ENCODE results near the gene PPP2R5C. TPM values are rescaled to one million over a fixed set of nuclear protein-coding genes. Genes with fewer than 3 reads are reported as not detected.

PPP2R5C gene
- total and polyA plus RNA-seq, 2 of the 8 experiments (the other 6 are each of a cell fraction or from before 2014, with no cell fraction given): 49.6 to 95.9 TPM

DNA sequence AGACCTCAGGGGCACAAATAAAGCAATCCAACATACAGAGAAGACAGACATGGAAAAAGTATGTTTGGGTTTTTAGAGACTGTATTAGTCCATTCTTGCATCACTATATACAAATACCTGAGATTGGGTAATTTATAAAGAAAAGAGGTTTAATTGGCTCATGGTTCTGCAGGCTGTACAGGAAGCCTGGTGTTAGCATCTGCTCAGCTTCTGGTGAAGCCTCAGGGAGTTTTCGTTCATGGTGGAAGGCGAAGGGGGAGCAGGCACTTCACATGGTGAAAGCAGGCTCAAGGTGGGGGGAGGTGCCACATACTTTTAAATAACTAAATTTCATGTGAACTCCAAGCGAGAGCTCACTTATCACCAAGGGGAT is 3.7 kb upstream of the PPP2R5C start:
- FAIRE-seq (no peak), DNase-seq (ENCODE audit: low read depth in 1 of 2, low spot score in 2 of 2) (no peak)
- no peak overlapping the region for H2BK12ac ChIP-seq (ENCODE audit: low read depth, low read length)
- TF ChIP-seq PHF8 (conservative IDR thresholded peaks at IDR 0.05; ENCODE audit: low read depth, low read length) (no peak), ASH2L (IDR thresholded peaks at IDR 0.05; ENCODE audit: low read length) (no peak), CTBP2 (IDR thresholded peaks at IDR 0.05; ENCODE audit: borderline replicate concordance, insufficient read depth, insufficient read length, low read length) (no peak), EZH2 (IDR thresholded peaks at IDR 0.05; ENCODE audit: low read depth, low read length, severe bottlenecking) (no peak), NRF1 (IDR thresholded peaks at IDR 0.05; ENCODE audit: low read depth, low read length) (no peak), RAD21 (IDR thresholded peaks at IDR 0.05 in 1 of 2, conservative IDR thresholded peaks at IDR 0.05 in 1 of 2; ENCODE audit: low read depth in 2 of 2, low read length in 2 of 2) (no peak), BACH1 (IDR thresholded peaks at IDR 0.05; ENCODE audit: low read length) (no peak), CHD1 (IDR thresholded peaks at IDR 0.05; ENCODE audit: low read depth, low read length) (no peak)
- no peak overlapping the region for H3K23ac ChIP-seq (ENCODE audit: insufficient read length)
- no peak overlapping the region for H2BK15ac ChIP-seq (ENCODE audit: low read length)
- peaks cover 3% of the 10 kb centered on the region; the same call in 1 of the 2 replicates for H3K23me2 ChIP-seq (ENCODE audit: low read depth, low read length)
- H3K14ac ChIP-seq (ENCODE audit: insufficient read length): no peak overlapping the region
- no peak overlapping the region for H3K18ac ChIP-seq (ENCODE audit: extremely low read depth, low read length)
- no peak overlapping the region for H3K4me3 ChIP-seq (ENCODE audit: extremely low read depth in 1 of 4, insufficient read depth in 2 of 4, low read depth in 3 of 4, low read length in 4 of 4)
- H3K4me2 ChIP-seq (ENCODE audit: insufficient read depth in 1 of 2, low read depth in 2 of 2, low read length in 2 of 2): no peak overlapping the region
- POLR2A ChIA-PET (ENCODE audit: partially characterized antibody): no interaction called here
- no peak overlapping the region for H2AK5ac ChIP-seq (ENCODE audit: low read depth, low read length)
- H3K4ac ChIP-seq (replicated peaks; ENCODE audit: insufficient read length, low read depth, low read length): no peak overlapping the region
- H3K27ac ChIP-seq (ENCODE audit: low read depth, low read length): no peak overlapping the region
- no peaks in the 10 kb centered on the region for H3K79me1 ChIP-seq (ENCODE audit: low read depth, low read length)
- H2BK20ac ChIP-seq (ENCODE audit: low read length): no peak overlapping the region
- no peaks in the 10 kb centered on the region for H3K9me3 ChIP-seq (ENCODE audit: insufficient read depth in 2 of 2, low read depth in 1 of 2, low read length in 1 of 2)
- H2AFZ ChIP-seq (ENCODE audit: low read length): no peak overlapping the region
- CTCF ChIA-PET (ENCODE audit: partially characterized antibody): interaction anchor here (0.9 to 1.8 kb wide), 3 partner anchors 13 to 52 kb away, joined by 3 to 7 read pairs (median 3); no protein-coding TSS in a partner anchor
- H4K20me1 ChIP-seq (replicated peaks in 1 of 2; ENCODE audit: control insufficient read depth in 1 of 2, insufficient read depth in 2 of 2, low read length in 2 of 2): peaks cover 0 to 3% of the 10 kb centered on the region in 2 experiments
- H3K27me3 ChIP-seq (replicated peaks in 1 of 4; ENCODE audit: control insufficient read depth in 3 of 4, extremely low read depth in 1 of 4, insufficient read depth in 3 of 4, low read length in 3 of 4): peaks cover 3 to 18% (median 11%) of the 10 kb centered on the region in 4 experiments; a peak in 6 of 7 replicates
- 98% methylated on average over 3 of the region's 3 CpGs; no CpG with 5 or more reads in 1 of the 2 experiments for WGBS, 2 experiments (ENCODE audit: extremely low coverage in 1 of 2, insufficient coverage in 1 of 2, insufficient read length in 1 of 2, insufficient replicate concordance in 2 of 2, low coverage in 1 of 2, low lambda C conversion rate in 2 of 2, missing lambda C conversion rate in 1 of 2)
- no peaks in the 10 kb centered on the region for H3K79me2 ChIP-seq (ENCODE audit: control insufficient read depth in 1 of 2, insufficient read depth in 2 of 2, low read length in 2 of 2)
- H3K56ac ChIP-seq (replicated peaks; ENCODE audit: insufficient read length, low read depth, low read length): no peak overlapping the region
- no peak overlapping the region for H4K8ac ChIP-seq (ENCODE audit: extremely low read depth, insufficient read depth, low read length)
- H3K9ac ChIP-seq (replicated peaks in 1 of 4; ENCODE audit: extremely low read depth in 1 of 4, low read depth in 3 of 4, low read length in 3 of 4): no peak overlapping the region
- no peaks in the 10 kb centered on the region for H3K36me3 ChIP-seq (ENCODE audit: control insufficient read depth in 2 of 4, insufficient read depth in 4 of 4, low read length in 3 of 4)
- H4K91ac ChIP-seq (replicated peaks; ENCODE audit: insufficient read length, low read length): no peak overlapping the region
- H3K4me1 ChIP-seq (replicated peaks in 1 of 4; ENCODE audit: control insufficient read depth in 3 of 4, insufficient read depth in 4 of 4, low read length in 3 of 4): peaks cover 0 to 3% (median 2%) of the 10 kb centered on the region in 4 experiments; a peak in 4 of 7 replicates
- no peak overlapping the region for H2BK120ac ChIP-seq (replicated peaks; ENCODE audit: low read depth, low read length)
- no peak overlapping the region for H2BK5ac ChIP-seq (ENCODE audit: low read depth, low read length)
- H4K5ac ChIP-seq (ENCODE audit: insufficient read length, low read depth, low read length): no peak overlapping the region
